HepG2 (cell line): ENCODE measurements around the gene RAD51D. TPM values are rescaled to one million over a fixed set of nuclear protein-coding genes. Genes with fewer than 3 reads are reported as not detected.

Experiments
- ATAD3A ChIP-seq: sonication (generic); formaldehyde crosslinking; IDR thresholded peaks from 2 replicates; pipeline ENCODE4 v1.4.0; 2020; ENCODE audit warnings: missing genetic modification reagents
- ATF1 ChIP-seq: IDR thresholded peaks from 2 replicates; pipeline ENCODE4 v1.6.1; 2016; ENCODE audit warnings: mild to moderate bottlenecking, control low read depth
- CHD4 ChIP-seq: fragments of 200-600 bp; sonication (generic); IDR thresholded peaks from 2 replicates; pipeline ENCODE4 v1.7.0; 2017; ENCODE audit warnings: mild to moderate bottlenecking, low read length, borderline replicate concordance
- DMAP1 ChIP-seq: IDR thresholded peaks from 2 replicates; pipeline ENCODE4 v1.6.1; 2016
- HOXD1 ChIP-seq: sonication (generic); formaldehyde crosslinking; IDR thresholded peaks from 2 replicates; pipeline ENCODE4 v1.5.0; 2020; ENCODE audit warnings: missing genetic modification reagents
- MED1 ChIP-seq: sonication (generic); formaldehyde crosslinking; IDR thresholded peaks from 2 replicates; pipeline ENCODE4 v1.4.0; 2020; ENCODE audit warnings: missing genetic modification reagents
- NKX3-1 ChIP-seq: sonication (generic); formaldehyde crosslinking; IDR thresholded peaks from 2 replicates; pipeline ENCODE4 v1.5.0; 2020; ENCODE audit warnings: missing genetic modification reagents
- RFXANK ChIP-seq: IDR thresholded peaks from 2 replicates; pipeline ENCODE4 v1.6.1; 2016
- TFAP4 ChIP-seq: sonication (generic); IDR thresholded peaks from 2 replicates; pipeline ENCODE4 v1.6.1; 2016; ENCODE audit warnings: low read depth, borderline replicate concordance
- THAP11 ChIP-seq: IDR thresholded peaks from 2 replicates; pipeline ENCODE4 v1.6.1; 2016; ENCODE audit warnings: missing biosample characterization, missing genetic modification reagents
- THYN1 ChIP-seq: sonication (generic); formaldehyde crosslinking; IDR thresholded peaks from 2 replicates; pipeline ENCODE4 v1.8.1; 2023; ENCODE audit warnings: low read depth, mild to moderate bottlenecking, moderate library complexity, missing genetic modification reagents, borderline replicate concordance
- ZBTB40 ChIP-seq, 2 experiments: fragments of 450-650 bp in 1 of 2; sonication (generic) in 1 of 2; formaldehyde crosslinking in 1 of 2; IDR thresholded peaks; 2 replicates each; pipeline versions ENCODE4 v1.6.1 to v1.8.0; 2016 to 2022; ENCODE audit warnings: antibody characterized with exemption in 1 of 2, mild to moderate bottlenecking in 1 of 2, missing genetic modification reagents in 1 of 2
- ZC3H13 ChIP-seq: sonication (generic); formaldehyde crosslinking; IDR thresholded peaks from 2 replicates; pipeline ENCODE4 v1.8.1; 2023; ENCODE audit warnings: mild to moderate bottlenecking, missing genetic modification reagents, moderate library complexity
- ZMYM4 ChIP-seq: sonication (generic); formaldehyde crosslinking; IDR thresholded peaks from 2 replicates; pipeline ENCODE4 v1.8.1; 2023; ENCODE audit warnings: mild to moderate bottlenecking, missing genetic modification reagents
- ZNF263 ChIP-seq: sonication (generic); formaldehyde crosslinking; IDR thresholded peaks from 2 replicates; pipeline ENCODE4 v1.4.0; 2020; ENCODE audit warnings: missing genetic modification reagents
- ZNF337 ChIP-seq: sonication (generic); formaldehyde crosslinking; IDR thresholded peaks from 2 replicates; pipeline ENCODE4 v1.5.1; 2020; ENCODE audit warnings: missing genetic modification reagents, low read depth, mild to moderate bottlenecking, borderline replicate concordance
- ZNF549 ChIP-seq: sonication (generic); formaldehyde crosslinking; IDR thresholded peaks from 2 replicates; pipeline ENCODE4 v1.5.0; 2020; ENCODE audit warnings: missing genetic modification reagents
- ZNF773 ChIP-seq: sonication (generic); formaldehyde crosslinking; IDR thresholded peaks from 2 replicates; pipeline ENCODE4 v1.4.0; 2020; ENCODE audit warnings: missing genetic modification reagents, borderline replicate concordance
- polyA plus RNA-seq, 8 experiments: library from polyadenylated mRNA; depleted of rRNA in 3 of 8; stranded (reverse) in 7 of 8; unstranded in 1 of 8; fragments of >200 nt; fragmentation: Illumina TruSeq in 4 of 8; extraction: Trizol in 4 of 8; gene quantifications; 2 replicates each; pipeline versions ENCODE4 v1.2.1 to v1.2.3, GENCODE V29; 2011 to 2016; ENCODE audit warnings: low read depth in 4 of 8, missing spikeins in 1 of 8, mixed read lengths in 1 of 8; ENCODE audit not compliant: insufficient read depth in 1 of 8
- total RNA-seq, 5 experiments: library from RNA; depleted of rRNA; stranded (reverse); fragments of >200 nt; fragmentation: Illumina TruSeq; extraction: Trizol; gene quantifications; 2 replicates each; pipeline ENCODE4 v1.2.3, GENCODE V29; 2016; ENCODE audit warnings: low read depth in 1 of 5
- TF ChIP-seq, protein P1 (sequence below): IDR thresholded peaks from 2 replicates; pipeline ENCODE4 v1.6.1; 2016; ENCODE audit warnings: missing genetic modification reagents, missing compliant biosample characterization

Gene RAD51D
- total and polyA plus RNA-seq, 2 of the 13 experiments (the other 11 are each of a cell fraction or from before 2014, with no cell fraction given), result 6.7 to 13.1 TPM

DNA sequence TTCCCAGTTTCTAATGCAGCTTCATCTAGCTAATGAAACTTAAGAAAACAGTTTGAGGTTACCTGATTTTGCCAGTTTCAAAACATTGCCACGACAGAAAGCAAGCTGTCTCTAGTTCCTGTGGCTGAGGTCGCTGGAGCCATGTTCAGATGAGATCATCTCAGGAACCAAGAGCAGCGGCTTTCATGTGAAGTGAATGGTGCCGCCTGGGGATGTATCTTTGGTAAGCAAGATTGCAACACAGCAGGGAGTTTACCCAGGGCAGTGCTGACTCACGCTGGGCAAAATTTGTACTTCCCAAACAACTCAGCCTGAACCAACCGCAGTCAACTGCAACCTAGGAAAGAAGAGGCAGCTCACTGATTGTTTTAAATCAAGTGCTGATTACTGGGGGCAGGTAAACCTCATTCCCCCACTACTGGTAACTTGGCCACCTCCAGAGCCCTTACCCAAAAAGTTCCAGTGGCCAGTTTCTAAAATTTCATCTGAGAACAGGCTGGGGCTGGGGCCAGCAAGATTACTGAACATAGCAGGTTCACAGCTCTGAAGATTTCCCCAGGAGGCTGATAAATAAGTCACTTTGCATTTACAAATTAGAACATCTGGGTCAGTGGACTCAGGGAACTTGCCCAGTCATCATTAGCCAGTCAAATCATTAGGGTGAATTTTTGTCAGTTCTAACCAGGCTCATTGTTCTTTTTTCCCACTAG lies 56.0 kb downstream of the RAD51D start, which contains the start of gene RFFL (continued):
- TF ChIP-seq, protein P1, sequence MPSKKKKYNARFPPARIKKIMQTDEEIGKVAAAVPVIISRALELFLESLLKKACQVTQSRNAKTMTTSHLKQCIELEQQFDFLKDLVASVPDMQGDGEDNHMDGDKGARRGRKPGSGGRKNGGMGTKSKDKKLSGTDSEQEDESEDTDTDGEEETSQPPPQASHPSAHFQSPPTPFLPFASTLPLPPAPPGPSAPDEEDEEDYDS (CRISPR knock-in tag), result peak; percentile 58
- TF ChIP-seq ZNF773 (CRISPR knock-in tag) (no peak), ZNF263 (CRISPR knock-in tag) (no peak), NKX3-1 (CRISPR knock-in tag) (0 out of 2 replicates have a peak, but pooled peaks have one; percentile 30), RFXANK (CRISPR knock-in tag) (no peak), DMAP1 (peak; percentile 82), ATAD3A (no peak), THYN1 (CRISPR knock-in tag) (no peak), CHD4 (no peak), ZNF337 (no peak), ATF1 (CRISPR knock-in tag) (peak; percentile 58; the same call in 1 of the 2 replicates), HOXD1 (CRISPR knock-in tag) (peak; percentile 75), ZC3H13 (CRISPR knock-in tag) (no peak), MED1 (CRISPR knock-in tag) (peak; percentile 96), TFAP4 (peak; percentile 63; the same call in 1 of the 2 replicates), THAP11 (peak; percentile 67), ZNF549 (CRISPR knock-in tag) (no peak), ZBTB40 (IDR thresholded peaks at IDR 0.05) (no peak), ZBTB40 (CRISPR knock-in tag; IDR thresholded peaks at IDR 0.05) (peak; percentile 81; the same call in 1 of the 2 replicates), ZMYM4 (CRISPR knock-in tag) (peak; percentile 84)
